Activated T-helper 2 cell treated with anti-CD3 and anti-CD28 coated beads, Interferon-gamma antibody, Interleukin-2, Interleukin-4, amounts not matched to agents 10 μg/mL and 5 μg/mL and 100 μg/mL, durations not matched to agents 14 hours and 24 hours and 36 hours (primary cell): Measurements from ENCODE around the gene HBG1. TPM values are rescaled to one million over a fixed set of nuclear protein-coding genes. Genes with fewer than 3 reads are reported as not detected.

Source experiments
- DNase-seq: peaks from one replicate; pipeline ENCODE4 v3.0.0; 2021; ENCODE audit warnings: low spot score
- H3K27ac Mint-ChIP-seq: one replicate; pipeline ENCODE4 v1.8.0; 2021; ENCODE audit warnings: mixed read lengths
- H3K27me3 Mint-ChIP-seq: one replicate; pipeline ENCODE4 v1.8.0; 2021; ENCODE audit warnings: low read depth, mixed read lengths
- H3K36me3 Mint-ChIP-seq: one replicate; pipeline ENCODE4 v1.8.0; 2021; ENCODE audit warnings: low read depth, mixed read lengths
- H3K4me1 Mint-ChIP-seq: one replicate; pipeline ENCODE4 v1.8.0; 2021; ENCODE audit warnings: low read depth, mixed read lengths
- H3K4me3 Mint-ChIP-seq: one replicate; pipeline ENCODE4 v1.8.0; 2021; ENCODE audit warnings: low read depth, mild to moderate bottlenecking, moderate library complexity, mixed read lengths
- H3K9me3 Mint-ChIP-seq: one replicate; pipeline ENCODE4 v1.8.0; 2021; ENCODE audit warnings: mixed read lengths
- intact Hi-C: fragments of 100-400 bp; cut with micrococcal nuclease; formaldehyde crosslinking; loops from one replicate; pipeline ENCODE4 v1.15.1; 2023
- total RNA-seq: library from RNA; stranded (reverse); gene quantifications from 2 replicates; pipeline ENCODE4 v1.2.3, GENCODE V29; 2022

HBG1 gene
- total RNA-seq, 1 donor from 2014 or later = not detected

DNA sequence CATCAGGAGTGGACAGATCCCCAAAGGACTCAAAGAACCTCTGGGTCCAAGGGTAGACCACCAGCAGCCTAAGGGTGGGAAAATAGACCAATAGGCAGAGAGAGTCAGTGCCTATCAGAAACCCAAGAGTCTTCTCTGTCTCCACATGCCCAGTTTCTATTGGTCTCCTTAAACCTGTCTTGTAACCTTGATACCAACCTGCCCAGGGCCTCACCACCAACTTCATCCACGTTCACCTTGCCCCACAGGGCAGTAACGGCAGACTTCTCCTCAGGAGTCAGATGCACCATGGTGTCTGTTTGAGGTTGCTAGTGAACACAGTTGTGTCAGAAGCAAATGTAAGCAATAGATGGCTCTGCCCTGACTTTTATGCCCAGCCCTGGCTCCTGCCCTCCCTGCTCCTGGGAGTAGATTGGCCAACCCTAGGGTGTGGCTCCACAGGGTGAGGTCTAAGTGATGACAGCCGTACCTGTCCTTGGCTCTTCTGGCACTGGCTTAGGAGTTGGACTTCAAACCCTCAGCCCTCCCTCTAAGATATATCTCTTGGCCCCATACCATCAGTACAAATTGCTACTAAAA, 22.8 kb downstream of the HBG1 start, which contains the start of gene HBB:
TSS of gene HBB (minus strand) at position 340 of the 579 bp plus-strand sequence. CDS start at position 290, 50 bp downstream.
- Mint-ChIP-seq H3K27me3 (no peaks in the 10 kb centered on the region), H3K27ac (no peak within 1 kb of the TSS), H3K4me3 (no peak within 1 kb of the TSS), H3K4me1 (no peaks in the 10 kb centered on the region), H3K36me3 (no peaks in the 10 kb centered on the region), H3K9me3 (no peaks in the 10 kb centered on the region)
- intact Hi-C loops = no loop called here
- DNase-seq = no peak

DNA sequence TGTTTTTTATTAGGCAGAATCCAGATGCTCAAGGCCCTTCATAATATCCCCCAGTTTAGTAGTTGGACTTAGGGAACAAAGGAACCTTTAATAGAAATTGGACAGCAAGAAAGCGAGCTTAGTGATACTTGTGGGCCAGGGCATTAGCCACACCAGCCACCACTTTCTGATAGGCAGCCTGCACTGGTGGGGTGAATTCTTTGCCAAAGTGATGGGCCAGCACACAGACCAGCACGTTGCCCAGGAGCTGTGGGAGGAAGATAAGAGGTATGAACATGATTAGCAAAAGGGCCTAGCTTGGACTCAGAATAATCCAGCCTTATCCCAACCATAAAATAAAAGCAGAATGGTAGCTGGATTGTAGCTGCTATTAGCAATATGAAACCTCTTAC, 24.2 kb downstream of the HBG1 start:
- no peaks in the 10 kb centered on the region for H3K9me3 Mint-ChIP-seq
- DNase-seq = no peak
- H3K27ac Mint-ChIP-seq = no peak overlapping the region
- no peaks in the 10 kb centered on the region for H3K36me3 Mint-ChIP-seq
- H3K4me1 Mint-ChIP-seq = no peaks in the 10 kb centered on the region
- no peak overlapping the region for H3K4me3 Mint-ChIP-seq
- intact Hi-C loops = no loop called here
- no peaks in the 10 kb centered on the region for H3K27me3 Mint-ChIP-seq

DNA sequence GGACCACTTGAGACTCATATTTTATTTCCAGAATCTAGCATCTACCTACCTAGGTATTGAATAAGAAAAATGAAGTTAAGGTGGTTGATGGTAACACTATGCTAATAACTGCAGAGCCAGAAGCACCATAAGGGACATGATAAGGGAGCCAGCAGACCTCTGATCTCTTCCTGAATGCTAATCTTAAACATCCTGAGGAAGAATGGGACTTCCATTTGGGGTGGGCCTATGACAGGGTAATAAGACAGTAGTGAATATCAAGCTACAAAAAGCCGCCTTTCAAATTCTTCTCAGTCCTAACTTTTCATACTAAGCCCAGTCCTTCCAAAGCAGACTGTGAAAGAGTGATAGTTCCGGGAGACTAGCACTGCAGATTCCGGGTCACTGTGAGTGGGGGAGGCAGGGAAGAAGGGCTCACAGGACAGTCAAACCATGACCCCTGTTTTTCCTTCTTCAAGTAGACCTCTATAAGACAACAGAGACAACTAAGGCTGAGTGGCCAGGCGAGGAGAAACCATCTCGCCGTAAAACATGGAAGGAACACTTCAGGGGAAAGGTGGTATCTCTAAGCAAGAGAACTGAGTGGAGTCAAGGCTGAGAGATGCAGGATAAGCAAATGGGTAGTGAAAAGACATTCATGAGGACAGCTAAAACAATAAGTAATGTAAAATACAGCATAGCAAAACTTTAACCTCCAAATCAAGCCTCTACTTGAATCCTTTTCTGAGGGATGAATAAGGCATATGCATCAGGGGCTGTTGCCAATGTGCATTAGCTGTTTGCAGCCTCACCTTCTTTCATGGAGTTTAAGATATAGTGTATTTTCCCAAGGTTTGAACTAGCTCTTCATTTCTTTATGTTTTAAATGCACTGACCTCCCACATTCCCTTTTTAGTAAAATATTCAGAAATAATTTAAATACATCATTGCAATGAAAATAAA, 24.8 kb downstream of the HBG1 start:
- intact Hi-C loops = no loop called here
- Mint-ChIP-seq H3K27ac (no peak overlapping the region), H3K4me1 (no peaks in the 10 kb centered on the region), H3K27me3 (no peaks in the 10 kb centered on the region), H3K36me3 (no peaks in the 10 kb centered on the region), H3K4me3 (no peak overlapping the region), H3K9me3 (no peaks in the 10 kb centered on the region)
- no peak for DNase-seq

DNA sequence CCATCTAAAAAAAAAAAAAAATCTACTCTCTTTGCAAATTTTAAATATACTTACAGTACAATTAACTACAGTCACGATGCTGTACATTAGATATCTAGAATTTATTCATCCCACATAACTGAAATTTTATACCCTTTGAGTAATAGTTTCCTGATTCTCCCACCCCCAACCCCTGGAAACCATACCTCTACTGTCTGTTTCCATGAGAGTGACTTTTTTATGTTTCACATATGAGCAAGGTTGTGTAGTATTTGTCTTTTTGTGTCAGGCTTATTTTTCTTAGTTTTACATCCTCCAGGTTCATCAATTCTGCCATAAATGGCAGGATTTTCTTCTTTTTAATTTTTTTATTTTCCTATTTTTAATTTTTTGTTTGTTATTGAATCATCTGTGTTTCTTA, 26.0 kb downstream of the HBG1 start:
- intact Hi-C loops = no loop called here
- DNase-seq = no peak
- Mint-ChIP-seq H3K9me3 (peaks cover 3% of the 10 kb centered on the region), H3K4me3 (no peak overlapping the region), H3K27me3 (no peaks in the 10 kb centered on the region), H3K36me3 (no peaks in the 10 kb centered on the region), H3K27ac (no peak overlapping the region), H3K4me1 (no peaks in the 10 kb centered on the region)

DNA sequence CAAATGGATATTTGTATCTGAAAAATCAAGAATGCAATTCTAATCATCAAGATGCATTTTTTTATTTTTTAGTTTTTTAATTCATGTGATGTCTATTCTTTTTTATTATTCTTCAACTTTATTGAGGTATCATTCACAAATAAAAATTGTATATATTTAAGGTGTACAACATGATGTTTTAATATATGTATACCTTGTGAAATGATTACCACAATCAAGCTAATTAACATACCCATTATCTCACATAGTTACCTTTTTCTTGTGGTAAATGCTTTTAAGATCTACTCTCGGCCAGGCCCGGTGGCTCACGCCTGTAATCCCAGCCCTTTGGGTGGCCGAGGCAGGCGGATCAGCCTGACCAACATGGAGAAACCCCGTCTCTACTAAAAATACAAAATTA, 26.5 kb downstream of the HBG1 start:
- no peak overlapping the region for H3K4me3 Mint-ChIP-seq
- peaks cover 3% of the 10 kb centered on the region for H3K9me3 Mint-ChIP-seq
- no peaks in the 10 kb centered on the region for H3K36me3 Mint-ChIP-seq
- intact Hi-C loops = no loop called here
- DNase-seq = no peak
- no peak overlapping the region for H3K27ac Mint-ChIP-seq
- no peaks in the 10 kb centered on the region for H3K4me1 Mint-ChIP-seq
- H3K27me3 Mint-ChIP-seq = no peaks in the 10 kb centered on the region

DNA sequence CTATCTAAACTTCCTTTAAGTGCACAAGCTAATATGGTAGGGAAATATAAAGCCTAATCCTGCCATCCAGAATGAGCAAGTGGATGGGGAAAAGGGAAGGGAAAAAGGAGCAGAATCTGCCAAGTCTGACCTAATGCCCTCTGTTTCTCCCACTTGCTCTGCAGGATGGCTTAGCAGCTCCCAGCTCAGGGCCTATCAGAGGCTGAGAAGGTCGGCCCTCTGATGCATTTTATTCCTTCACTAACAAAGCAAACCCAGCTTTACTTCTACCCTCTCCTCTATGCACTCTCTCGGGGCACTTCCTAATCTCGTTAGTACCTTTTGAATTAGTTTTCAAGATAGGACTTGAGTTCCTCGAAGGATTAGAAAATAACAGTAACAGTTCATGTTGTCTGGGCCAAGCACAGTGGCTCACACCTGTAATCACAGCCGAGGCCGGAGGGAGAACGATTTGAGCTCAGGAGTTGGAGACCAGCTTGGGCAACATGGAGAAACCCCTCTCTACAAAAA, 39.2 kb downstream of the HBG1 start:
- Mint-ChIP-seq H3K4me1 (no peaks in the 10 kb centered on the region), H3K27ac (no peak overlapping the region), H3K4me3 (no peak overlapping the region), H3K9me3 (no peaks in the 10 kb centered on the region), H3K36me3 (no peaks in the 10 kb centered on the region), H3K27me3 (no peaks in the 10 kb centered on the region)
- intact Hi-C loops = no loop called here
- no peak for DNase-seq

DNA sequence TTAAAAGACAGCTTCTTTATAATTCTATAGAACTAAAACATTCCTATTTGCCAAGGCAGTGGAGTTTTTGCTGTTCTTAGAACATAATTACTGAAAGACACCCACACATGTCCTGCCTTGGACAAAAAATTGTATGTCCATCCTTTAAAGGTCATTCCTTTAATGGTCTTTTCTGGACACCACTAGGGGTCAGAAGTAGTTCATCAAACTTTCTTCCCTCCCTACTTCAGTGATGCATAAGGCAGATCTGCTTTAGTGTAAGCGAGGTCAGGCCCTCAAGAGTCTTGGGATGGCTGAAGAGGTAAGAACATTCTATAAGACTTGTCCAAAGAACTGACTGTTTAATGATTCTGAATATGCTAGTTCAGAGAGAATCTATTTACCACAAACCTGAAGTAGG, 44.9 kb downstream of the HBG1 start:
- Mint-ChIP-seq H3K27ac (no peak overlapping the region), H3K36me3 (no peaks in the 10 kb centered on the region), H3K27me3 (no peaks in the 10 kb centered on the region), H3K4me1 (no peaks in the 10 kb centered on the region), H3K9me3 (no peaks in the 10 kb centered on the region), H3K4me3 (no peak overlapping the region)
- DNase-seq = no peak
- intact Hi-C loops = loop anchor here (10.0 kb wide), 1 partner anchor 90 kb away; no protein-coding TSS in a partner anchor

DNA sequence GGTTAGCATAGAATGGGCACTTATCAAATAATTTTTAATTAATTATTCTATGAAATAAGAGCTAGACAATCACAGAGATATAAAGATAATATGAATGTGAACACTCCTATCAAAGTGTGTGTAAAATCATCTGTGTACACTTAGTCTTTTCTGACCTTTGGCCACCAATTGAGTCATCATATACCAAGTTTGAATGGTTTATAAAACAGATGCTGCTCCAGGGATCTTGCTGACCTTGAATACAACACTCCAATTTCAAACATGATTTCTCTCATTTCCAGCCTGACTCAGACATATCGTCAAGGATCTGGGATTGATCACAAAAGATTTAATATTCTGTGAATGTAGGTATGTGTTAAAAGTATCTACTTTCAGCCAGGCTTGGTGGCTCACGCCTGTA, 46.3 kb downstream of the HBG1 start:
- intact Hi-C loops = loop anchor here (10.0 kb wide), 1 partner anchor 91 kb away; no protein-coding TSS in a partner anchor
- Mint-ChIP-seq H3K9me3 (no peaks in the 10 kb centered on the region), H3K4me1 (no peaks in the 10 kb centered on the region), H3K36me3 (no peaks in the 10 kb centered on the region), H3K27ac (no peak overlapping the region), H3K4me3 (no peak overlapping the region), H3K27me3 (no peaks in the 10 kb centered on the region)
- no peak for DNase-seq

DNA sequence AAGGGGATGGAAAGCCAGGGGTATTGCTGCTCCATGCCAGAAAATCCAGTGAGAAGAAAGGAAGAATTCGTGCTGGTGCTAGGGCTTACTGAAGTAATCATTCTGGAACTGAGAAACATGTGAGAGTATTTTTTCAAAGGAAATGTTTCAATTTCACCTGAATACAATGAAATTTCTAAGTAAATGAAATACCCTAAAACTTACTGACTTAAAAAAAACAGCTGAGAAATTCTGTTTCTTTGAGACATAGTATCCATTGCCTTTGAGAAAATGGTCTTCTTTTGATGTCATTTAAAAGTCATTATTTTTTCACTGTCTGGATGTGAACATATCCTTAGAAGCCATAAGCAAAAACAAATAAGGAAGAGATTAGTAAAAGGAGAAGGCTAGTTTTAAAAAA, 49.1 kb downstream of the HBG1 start, which contains the start of gene OR51V1:
TSS of gene OR51V1 (minus strand) at position 101 of the 400 bp plus-strand sequence. CDS start at position 101, 0 bp downstream.
- no peak within 1 kb of the TSS for H3K27ac Mint-ChIP-seq
- intact Hi-C loops = loop anchor here (10.0 kb wide), 1 partner anchor 94 kb away; no protein-coding TSS in a partner anchor
- no peaks in the 10 kb centered on the region for H3K4me1 Mint-ChIP-seq
- no peaks in the 10 kb centered on the region for H3K9me3 Mint-ChIP-seq
- H3K36me3 Mint-ChIP-seq = no peaks in the 10 kb centered on the region
- no peak within 1 kb of the TSS for H3K4me3 Mint-ChIP-seq
- H3K27me3 Mint-ChIP-seq = no peaks in the 10 kb centered on the region
- no peak for DNase-seq

DNA sequence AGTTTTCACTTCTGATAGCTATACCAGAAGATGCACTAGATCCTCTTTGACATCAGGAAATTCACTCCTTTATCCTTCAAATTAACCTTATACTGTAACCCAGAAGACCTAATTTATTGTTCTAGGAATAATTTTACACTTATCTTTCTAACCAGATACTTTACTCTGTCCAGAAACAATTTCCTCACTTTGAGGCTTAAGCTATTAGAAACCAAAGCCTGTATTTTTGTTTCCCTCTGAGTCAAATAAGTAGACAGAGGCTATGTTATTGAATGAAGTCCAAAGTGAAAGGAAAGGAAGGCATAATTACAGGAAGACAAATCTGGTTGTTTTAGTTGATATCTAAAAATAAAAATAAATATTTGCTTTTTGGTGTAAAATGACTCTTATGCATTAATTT, 51.4 kb downstream of the HBG1 start:
- no peaks in the 10 kb centered on the region for H3K36me3 Mint-ChIP-seq

More for the DNA sequence above, 51.4 kb downstream of the HBG1 start:
- H3K4me3 Mint-ChIP-seq = no peak overlapping the region
- no peak for DNase-seq
- no peaks in the 10 kb centered on the region for H3K4me1 Mint-ChIP-seq
- H3K9me3 Mint-ChIP-seq = peaks cover 2% of the 10 kb centered on the region
- H3K27ac Mint-ChIP-seq = no peak overlapping the region
- intact Hi-C loops = no loop called here
- no peaks in the 10 kb centered on the region for H3K27me3 Mint-ChIP-seq

Other genes starting within 250 kb of the HBG1 start
- gene OR52J3, start 203.3 kb downstream of the HBG1 start, total RNA-seq = not detected in 2 replicates
- gene OR52E2, start 190.2 kb downstream of the HBG1 start, total RNA-seq = not detected in 2 replicates
- gene OR52E1, start 180.3 kb downstream of the HBG1 start, total RNA-seq = not detected in 2 replicates
- gene OR52A5, start 111.5 kb downstream of the HBG1 start, total RNA-seq = not detected in 2 replicates
- not detected in 2 replicates for gene OR52A1, start 95.1 kb downstream of the HBG1 start, total RNA-seq
- not detected in 2 replicates for gene OR51V1, start 49.2 kb downstream of the HBG1 start, total RNA-seq
- gene HBB, start 22.8 kb downstream of the HBG1 start, total RNA-seq = not detected in 2 replicates
- not detected in 2 replicates for gene HBD, start 15.4 kb downstream of the HBG1 start, total RNA-seq
- gene HBG2, start 4.9 kb upstream of the HBG1 start, total RNA-seq = not detected in 2 replicates
- not detected in 2 replicates for gene HBE1, start 20.1 kb upstream of the HBG1 start, total RNA-seq
- not detected in 2 replicates for gene OR51B4, start 52.1 kb upstream of the HBG1 start, total RNA-seq
- not detected in 2 replicates for gene OR51B2, start 74.4 kb upstream of the HBG1 start, total RNA-seq
- gene OR51B5, start 93.7 kb upstream of the HBG1 start, total RNA-seq = not detected in 2 replicates
- not detected in 2 replicates for gene OR51B6, start 101.7 kb upstream of the HBG1 start, total RNA-seq
- not detected in 2 replicates for gene OR51M1, start 134.0 kb upstream of the HBG1 start, total RNA-seq
- not detected in 2 replicates for gene OR51Q1, start 172.3 kb upstream of the HBG1 start, total RNA-seq
- not detected in 2 replicates for gene OR51I1, start 191.7 kb upstream of the HBG1 start, total RNA-seq
- not detected in 2 replicates for gene OR51I2, start 199.5 kb upstream of the HBG1 start, total RNA-seq
- gene OR52D1, start 238.8 kb upstream of the HBG1 start, total RNA-seq = not detected in 2 replicates